IPS DF 6.9 (cell line): ENCODE measurements around the gene B4GALNT4.
"Not testable (repeated sequence)": the region's sequence is repeated elsewhere in the genome, so short reads cannot be mapped to it uniquely, and the experiment has no call there.

Experiments used
- DNase-seq: peaks from one replicate; pipeline ENCODE4 v3.0.0-alpha.2; 2013; ENCODE audit warnings: low read depth, low spot score
- H3K27ac ChIP-seq: one replicate; pipeline ENCODE4 v1.5.1; 2013; ENCODE audit warnings: low read length, control low read depth
- H3K27me3 ChIP-seq: 2 replicates; pipeline ENCODE4 v1.6.1; 2013; ENCODE audit warnings: mild to moderate bottlenecking, low read length; ENCODE audit not compliant: control insufficient read depth, insufficient read depth
- H3K36me3 ChIP-seq: 2 replicates; pipeline ENCODE4 v1.6.1; 2013; ENCODE audit warnings: low read length; ENCODE audit not compliant: control insufficient read depth, insufficient read depth
- H3K4me1 ChIP-seq: 2 replicates; pipeline ENCODE4 v1.6.1; 2013; ENCODE audit warnings: low read length; ENCODE audit not compliant: control insufficient read depth, insufficient read depth
- H3K4me3 ChIP-seq: 2 replicates; pipeline ENCODE4 v1.5.1; 2013; ENCODE audit warnings: mild to moderate bottlenecking, low read length
- H3K9me3 ChIP-seq: 2 replicates; pipeline ENCODE4 v1.6.1; 2013; ENCODE audit warnings: low read length, inconsistent platforms; ENCODE audit not compliant: control insufficient read depth, insufficient read depth
- WGBS: extraction: QIAGEN DNeasy Blood & Tissue Kit; methylation state at CpG from one replicate; pipeline ENCODE4 v1.1.7; 2013; ENCODE audit warnings: mixed read lengths, missing lambda C conversion rate; ENCODE audit not compliant: insufficient read length, insufficient coverage; 5-methylcytosine and 5-hydroxymethylcytosine counted together

The B4GALNT4 gene

GRCh38 chr11:386483-386882, 17.2 kb downstream of the B4GALNT4 start:
- H3K4me3 ChIP-seq = no peak overlapping the region
- no peaks in the 10 kb centered on the region for H3K9me3 ChIP-seq
- no peaks in the 10 kb centered on the region for H3K27me3 ChIP-seq
- no peaks in the 10 kb centered on the region for H3K36me3 ChIP-seq
- H3K27ac ChIP-seq = no peak overlapping the region
- no peak for DNase-seq
- no CpG with 5 or more reads among the region's 6 CpGs for WGBS
- H3K4me1 ChIP-seq = no peaks in the 10 kb centered on the region

GRCh38 chr11:387193-387793, 18.0 kb downstream of the B4GALNT4 start:
- H3K36me3 ChIP-seq = no peaks in the 10 kb centered on the region
- no peak for DNase-seq
- no CpG with 5 or more reads among the region's 4 CpGs for WGBS
- no peak overlapping the region for H3K27ac ChIP-seq
- H3K9me3 ChIP-seq = no peaks in the 10 kb centered on the region
- no peaks in the 10 kb centered on the region for H3K4me1 ChIP-seq
- no peak overlapping the region for H3K4me3 ChIP-seq
- no peaks in the 10 kb centered on the region for H3K27me3 ChIP-seq

GRCh38 chr11:389369-389768, 20.1 kb downstream of the B4GALNT4 start:
- H3K9me3 ChIP-seq, H3K27ac ChIP-seq, DNase-seq, H3K4me1 ChIP-seq, H3K4me3 ChIP-seq, H3K27me3 ChIP-seq, H3K36me3 ChIP-seq: not testable (repeated sequence)
- WGBS = no CpG with 5 or more reads among the region's 17 CpGs

- no peaks in the 10 kb centered on the region for H3K36me3 ChIP-seq
- H3K4me1 ChIP-seq = peaks cover 4% of the 10 kb centered on the region
- no peak for DNase-seq
- H3K27me3 ChIP-seq = no peaks in the 10 kb centered on the region
- H3K27ac ChIP-seq = no peak overlapping the region
- H3K4me3 ChIP-seq = no peak overlapping the region
- WGBS = no CpG with 5 or more reads among the region's 11 CpGs
- H3K9me3 ChIP-seq = no peaks in the 10 kb centered on the region
Measured at GRCh38 chr11:390175-390574, 20.9 kb downstream of the B4GALNT4 start.

GRCh38 chr11:391117-392017, 22.1 kb downstream of the B4GALNT4 start:
- DNase-seq = no peak
- H3K4me1 ChIP-seq = peaks cover 4% of the 10 kb centered on the region
- H3K9me3 ChIP-seq = no peaks in the 10 kb centered on the region
- no peak overlapping the region for H3K27ac ChIP-seq
- no peaks in the 10 kb centered on the region for H3K36me3 ChIP-seq
- no CpG with 5 or more reads among the region's 38 CpGs for WGBS
- no peak overlapping the region; the same call in 1 of the 2 replicates for H3K4me3 ChIP-seq
- H3K27me3 ChIP-seq = no peaks in the 10 kb centered on the region

- Histone ChIP-seq H3K4me1 (peaks cover 4% of the 10 kb centered on the region), H3K9me3 (no peaks in the 10 kb centered on the region), H3K27me3 (no peaks in the 10 kb centered on the region), H3K36me3 (no peaks in the 10 kb centered on the region), H3K27ac (no peak overlapping the region), H3K4me3 (no peak overlapping the region; the same call in 1 of the 2 replicates)
- no peak for DNase-seq
- WGBS = no CpG with 5 or more reads among the region's 36 CpGs
Measured at GRCh38 chr11:392102-392777, 22.9 kb downstream of the B4GALNT4 start.

- no peak for DNase-seq
- WGBS = no CpG with 5 or more reads among the region's 17 CpGs
- Histone ChIP-seq H3K27me3 (no peaks in the 10 kb centered on the region), H3K4me1 (peaks cover 4% of the 10 kb centered on the region), H3K36me3 (peaks cover 6% of the 10 kb centered on the region; the same call in 1 of the 2 replicates), H3K9me3 (no peaks in the 10 kb centered on the region), H3K4me3 (no peak overlapping the region; the same call in 1 of the 2 replicates), H3K27ac (no peak overlapping the region)
Measured at GRCh38 chr11:393219-394033, 24.1 kb downstream of the B4GALNT4 start.

GRCh38 chr11:394034-394857, 24.9 kb downstream of the B4GALNT4 start, which contains the start of gene PKP3:
PKP3 (plus strand) TSS chr11:394209; CDS start chr11:394293, 84 bp downstream.
- peak within 1 kb of the TSS; percentile 62 for H3K4me3 ChIP-seq
- no CpG with 5 or more reads among the region's 57 CpGs for WGBS
- H3K36me3 ChIP-seq = peaks cover 10% of the 10 kb centered on the region; the same call in 1 of the 2 replicates
- H3K27me3 ChIP-seq = no peaks in the 10 kb centered on the region
- no peaks in the 10 kb centered on the region for H3K9me3 ChIP-seq
- no peak for DNase-seq
- peaks cover 4% of the 10 kb centered on the region for H3K4me1 ChIP-seq
- no peak within 1 kb of the TSS for H3K27ac ChIP-seq

- Histone ChIP-seq H3K4me1 (peaks cover 5% of the 10 kb centered on the region), H3K36me3 (peaks cover 11% of the 10 kb centered on the region; the same call in 1 of the 2 replicates), H3K4me3 (peak overlapping the region; percentile 62; the same call in 1 of the 2 replicates), H3K27ac (no peak overlapping the region), H3K27me3 (no peaks in the 10 kb centered on the region), H3K9me3 (no peaks in the 10 kb centered on the region)
- DNase-seq = no peak
- WGBS = no CpG with 5 or more reads among the region's 25 CpGs
Measured at GRCh38 chr11:394858-395655, 25.8 kb downstream of the B4GALNT4 start.
